Stimulated activated CD8-positive, alpha-beta memory T cell treated with anti-CD3 and anti-CD28 coated beads, Interleukin-7, amount 100 ng/mL, for 4 hours (primary cell): ENCODE measurements around the gene TMEM63A.
"Not testable (repeated sequence)": the region's sequence is repeated elsewhere in the genome, so short reads cannot be mapped to it uniquely, and the experiment has no call there.

ENCODE experiments used
- DNase-seq, 2 donors: peaks; one replicate each; pipeline ENCODE4 v3.0.0-alpha.2; 2020; ENCODE audit warnings: low read depth in 2 of 2

TMEM63A gene

GRCh38 chr1:225796097-225796496, 86.1 kb downstream of the TMEM63A start:
- not testable (repeated sequence) for DNase-seq
